ENCODE results near the gene NFILZ.

GRCh38 chr19:8601796-8602195 lies 28.6 kb upstream of the NFILZ start:
- TF ChIP-seq CTCF (conservative IDR thresholded peaks at IDR 0.05; ENCODE audit: low read length) (no peak), EZH2phosphoT487 (IDR thresholded peaks at IDR 0.05; ENCODE audit: borderline replicate concordance) (no peak)
